GM18499 (cell line): ENCODE results near the gene FOXK2.

Experiments
- ATAC-seq: cut with Tn5 transposase; IDR thresholded peaks from one replicate; pipeline ENCODE4 v1.9.1; 2021; ENCODE audit warnings: moderate number of reproducible peaks; ENCODE audit not compliant: insufficient read depth, unreplicated experiment

The FOXK2 gene

GRCh38 chr17:82630212-82630611 is 110.7 kb downstream of the FOXK2 start:
- no peak for ATAC-seq

DNA sequence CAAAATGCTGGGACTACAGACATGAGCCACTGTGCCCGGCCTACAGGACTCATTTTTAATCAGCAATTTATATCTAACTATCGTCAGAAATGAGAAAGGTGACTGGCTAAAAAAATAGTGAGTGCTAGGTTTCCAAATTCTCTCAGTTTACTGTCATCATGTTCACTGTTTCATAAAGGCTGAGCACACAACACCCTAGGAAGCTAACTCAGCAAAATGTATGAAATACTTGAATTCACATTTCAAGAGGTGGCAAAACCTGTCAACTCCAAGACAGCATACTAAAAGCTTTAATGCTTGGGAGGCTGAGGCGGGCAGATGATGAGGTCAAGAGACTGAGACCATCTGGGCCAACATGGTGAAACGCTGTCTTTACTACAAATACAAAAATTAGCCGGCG is 112.0 kb downstream of the FOXK2 start:
- ATAC-seq, result no peak

- no peak for ATAC-seq
Measured at GRCh38 chr17:82632451-82632850, 112.9 kb downstream of the FOXK2 start.

GRCh38 chr17:82633343-82633742 is 113.8 kb downstream of the FOXK2 start:
- no peak for ATAC-seq

- no peak for ATAC-seq
Measured at GRCh38 chr17:82636626-82637598, 117.4 kb downstream of the FOXK2 start.

- ATAC-seq, result no peak
Measured at GRCh38 chr17:82638183-82638773, 118.7 kb downstream of the FOXK2 start.

- ATAC-seq, result no peak
Measured at GRCh38 chr17:82639628-82640027, 120.1 kb downstream of the FOXK2 start.

GRCh38 chr17:82640036-82640435 is 120.5 kb downstream of the FOXK2 start:
- no peak for ATAC-seq

DNA sequence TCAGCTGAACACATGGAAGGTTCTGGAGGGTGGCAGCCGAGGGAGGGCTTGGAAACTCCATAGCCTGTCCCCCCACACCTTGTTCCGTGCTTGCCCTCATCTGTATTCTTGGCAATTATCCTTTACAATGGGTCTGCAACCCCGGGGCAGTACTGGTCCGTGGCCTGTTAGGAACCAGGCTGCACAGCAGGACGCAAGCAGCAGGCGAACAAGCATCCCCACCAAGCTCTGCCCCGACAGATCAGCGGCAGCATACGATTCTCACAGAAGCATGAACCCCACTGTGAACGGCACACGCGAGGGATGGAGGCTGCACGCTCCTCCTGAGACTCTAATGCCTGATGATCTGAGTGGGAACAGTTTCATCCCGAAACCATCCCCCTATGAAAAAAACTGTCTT is 122.5 kb downstream of the FOXK2 start:
- ATAC-seq, result no peak

DNA sequence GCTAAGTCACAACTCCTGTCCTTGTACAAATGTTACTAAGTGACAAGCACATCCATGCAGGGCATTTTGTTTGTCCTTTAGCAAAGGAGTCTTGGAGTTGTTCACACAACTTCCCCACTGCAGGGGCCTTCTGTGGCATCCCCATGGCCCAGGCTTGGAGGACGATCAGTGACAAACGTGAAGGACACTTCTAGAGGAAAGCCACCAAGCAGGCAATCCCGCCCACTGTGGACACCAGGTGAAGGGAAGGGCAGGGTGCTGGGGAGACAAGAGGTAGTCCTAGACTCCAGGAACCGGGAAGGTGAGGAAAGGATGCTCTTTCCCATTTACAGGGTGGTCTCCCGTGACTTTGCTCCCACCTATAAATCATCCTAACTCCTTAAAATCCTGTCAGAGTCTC is 124.6 kb downstream of the FOXK2 start:
- no peak for ATAC-seq

DNA sequence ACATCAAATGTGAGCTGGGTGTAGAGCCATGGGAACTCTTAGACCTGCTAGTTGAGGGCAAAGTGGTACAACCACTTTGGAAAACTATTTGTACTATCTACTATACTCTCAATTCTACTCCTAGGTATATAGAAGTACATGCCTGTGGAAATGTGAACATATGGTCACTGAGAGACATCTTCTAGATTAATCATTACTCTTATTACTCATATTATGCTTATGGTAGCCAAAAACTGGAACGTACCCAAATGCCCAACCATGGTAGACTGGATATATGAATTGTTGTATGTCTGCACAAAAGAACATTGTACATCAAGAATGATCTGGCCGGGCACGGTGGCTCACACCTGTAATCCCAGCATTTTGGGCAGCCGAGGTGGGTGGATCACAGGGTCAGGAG is 126.0 kb downstream of the FOXK2 start:
- ATAC-seq, result no peak

GRCh38 chr17:82647593-82648164 is 128.1 kb downstream of the FOXK2 start:
- peak; percentile 29 for ATAC-seq

- ATAC-seq, result peak; percentile 27
Measured at GRCh38 chr17:82648165-82648668, 128.7 kb downstream of the FOXK2 start, which contains the start of gene WDR45B. Gene WDR45B, minus strand, starts transcription at chr17:82648444. Its CDS starts 104 bp downstream, at chr17:82648340.

DNA sequence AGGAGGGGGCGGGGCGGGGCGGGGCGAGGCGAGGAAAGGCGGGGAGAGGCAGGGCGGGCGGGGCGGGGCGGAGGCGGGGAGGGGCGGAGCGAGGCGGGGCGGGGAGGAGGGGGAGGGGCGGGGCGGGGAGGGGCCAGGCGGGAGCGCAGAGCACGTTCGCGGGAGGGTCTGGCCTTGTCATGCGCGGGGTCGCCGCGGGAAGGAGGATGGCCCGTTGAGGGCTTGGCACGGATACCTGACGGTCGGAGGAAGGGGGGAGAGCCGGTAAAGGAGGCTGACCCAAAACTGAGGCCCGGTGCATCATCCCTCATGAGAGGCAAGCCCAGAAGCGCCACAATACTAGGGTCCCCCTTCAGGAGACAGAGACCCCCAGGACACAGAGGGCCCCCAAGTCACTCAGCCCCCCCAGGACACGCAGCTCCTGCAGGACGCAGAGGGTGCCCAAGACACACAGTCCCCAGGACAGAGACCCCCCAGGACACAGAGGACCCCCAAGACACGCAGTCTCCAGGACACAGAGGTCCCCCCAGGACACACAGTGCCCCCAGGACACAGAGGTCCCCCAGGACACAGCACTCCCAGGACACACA is 129.3 kb downstream of the FOXK2 start:
- ATAC-seq, result no peak

DNA sequence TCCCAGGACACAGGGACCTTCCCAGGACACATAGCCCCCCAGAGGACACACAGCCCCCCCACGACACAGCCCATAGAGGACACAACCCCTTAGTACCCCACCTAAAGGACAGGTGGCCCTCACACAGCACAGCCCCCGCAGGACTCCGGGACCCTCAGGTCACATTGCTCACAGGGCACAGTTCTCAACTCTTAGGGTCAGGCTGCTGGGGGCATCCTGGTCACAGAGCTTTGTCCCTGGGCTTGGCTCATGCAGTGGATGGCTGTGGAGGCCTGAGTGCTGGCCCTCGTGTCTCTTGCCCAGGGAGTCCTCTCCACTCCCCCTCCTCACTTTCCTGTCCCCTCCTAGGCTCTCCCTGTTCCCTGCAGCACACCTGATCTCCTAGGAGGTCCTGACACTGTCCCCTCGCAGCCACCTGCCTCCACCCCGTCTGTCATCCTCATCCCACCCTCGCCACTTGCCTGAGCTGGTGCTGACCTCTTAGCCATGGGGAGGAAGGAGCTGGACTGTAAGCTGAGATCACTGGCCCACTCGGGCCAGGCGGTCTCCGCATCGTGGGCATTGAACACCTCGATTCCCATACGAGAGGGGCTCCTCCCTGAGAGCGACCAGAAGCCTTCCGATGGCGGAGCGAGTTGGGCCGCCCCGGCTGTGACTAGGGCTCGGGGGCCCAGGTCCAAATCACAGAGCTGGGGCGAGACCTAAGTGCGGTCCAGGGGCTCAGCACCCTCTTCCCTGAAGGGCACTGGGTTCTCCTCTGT is 130.1 kb downstream of the FOXK2 start:
- ATAC-seq, result no peak

DNA sequence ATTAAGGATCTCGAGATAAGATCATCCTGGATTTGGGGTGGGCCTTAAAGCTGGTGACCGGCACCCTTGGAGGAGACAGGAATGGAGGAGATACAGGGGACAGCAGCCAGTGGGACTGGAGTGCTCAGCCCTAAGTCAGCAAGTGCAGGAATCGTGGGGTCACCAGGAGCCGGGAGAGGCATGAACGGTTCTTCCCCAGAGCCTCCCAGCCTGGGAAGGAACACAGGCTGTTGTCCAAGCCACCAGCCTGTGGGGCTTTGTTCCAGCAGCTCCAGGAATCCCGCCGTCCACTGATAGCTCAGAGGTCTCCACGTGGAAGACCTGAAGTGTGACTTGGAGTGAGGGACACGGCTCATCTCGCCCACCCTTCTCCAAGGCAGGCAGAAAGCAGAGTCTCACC is 131.2 kb downstream of the FOXK2 start:
- no peak for ATAC-seq

DNA sequence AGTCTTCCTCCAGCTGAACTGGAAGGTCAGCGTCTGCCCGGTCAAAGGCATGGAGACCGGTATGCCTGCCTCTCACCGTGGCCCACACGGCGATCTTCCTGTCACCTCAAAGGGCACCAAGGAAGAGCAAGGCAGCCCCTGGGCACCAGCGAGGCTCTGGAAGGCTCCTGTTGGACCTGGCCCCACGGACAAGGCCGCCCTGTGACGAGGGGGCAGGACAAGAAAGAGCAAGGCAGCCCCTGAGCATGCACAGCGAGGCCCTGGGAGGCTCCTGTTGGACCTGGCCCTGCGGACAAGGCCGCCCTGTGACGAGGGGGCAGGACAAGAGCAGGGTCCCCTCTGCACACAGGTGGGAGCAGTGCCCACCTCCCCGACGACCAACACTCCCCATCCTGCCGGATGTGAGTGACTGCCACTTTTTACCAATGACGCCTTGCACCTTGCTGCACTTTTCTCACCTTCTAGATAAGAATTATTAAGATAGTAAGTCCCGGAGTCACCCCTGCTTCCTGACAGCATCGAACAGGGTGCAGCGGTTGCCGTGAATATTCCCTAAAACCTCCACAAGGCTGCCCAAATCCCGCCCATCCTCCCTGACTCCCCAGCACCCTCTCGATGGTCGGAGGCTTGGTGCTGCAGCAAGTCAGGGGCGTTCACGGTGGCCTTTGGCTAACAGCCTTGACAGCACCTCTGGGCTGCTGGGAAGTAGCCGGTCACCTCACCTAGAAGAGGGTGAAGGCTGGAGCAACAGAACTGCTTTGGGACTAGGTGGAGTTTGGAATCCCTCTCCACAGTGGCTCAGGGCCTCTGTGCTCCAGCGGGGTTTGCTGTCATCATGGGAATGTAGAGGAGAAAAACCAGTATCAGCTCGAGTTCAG is 134.4 kb downstream of the FOXK2 start:
- ATAC-seq, result no peak
